Measurements from ENCODE around the gene HIPK3. TPM values are rescaled to one million over a fixed set of nuclear protein-coding genes. Genes with fewer than 3 reads are reported as not detected.

HIPK3 gene
- total RNA-seq, 1 experiment from 2014 or later = 51.4 TPM

DNA sequence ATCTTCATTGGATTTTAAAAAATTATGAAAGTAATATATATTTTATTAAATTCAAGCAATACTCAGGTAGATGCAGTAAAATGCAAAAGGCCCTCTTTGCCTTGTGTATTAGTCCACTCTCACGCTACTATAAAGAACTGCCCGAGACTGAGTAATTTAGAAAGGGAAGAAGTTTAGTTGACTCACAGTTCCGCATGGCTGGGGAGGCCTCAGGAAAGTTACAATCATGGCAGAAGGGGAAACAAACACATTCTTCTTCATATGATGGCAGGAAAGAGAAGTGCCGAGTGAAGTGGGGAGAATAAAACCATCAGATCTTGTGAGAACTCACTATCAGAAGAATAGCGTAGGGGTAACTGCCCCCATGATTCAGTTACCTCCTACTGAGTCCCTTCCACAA lies 130.8 kb downstream of the HIPK3 start:
- peaks cover 8% of the 10 kb centered on the region for H3K27me3 Mint-ChIP-seq (ENCODE audit: insufficient read depth, unreplicated experiment)
- no peaks in the 10 kb centered on the region for H3K4me1 Mint-ChIP-seq (ENCODE audit: insufficient read depth, unreplicated experiment)
- DNase-seq (ENCODE audit: unreplicated experiment) = no peak
- ChIA-PET POLR2A (no interaction called here), CTCF (interaction anchor here (0.6 kb wide), 1 partner anchor 20 kb away, joined by 3 read pairs; no protein-coding TSS in a partner anchor)
- H3K36me3 Mint-ChIP-seq (ENCODE audit: insufficient read depth, unreplicated experiment) = no peaks in the 10 kb centered on the region
- TF ChIP-seq, protein P1, sequence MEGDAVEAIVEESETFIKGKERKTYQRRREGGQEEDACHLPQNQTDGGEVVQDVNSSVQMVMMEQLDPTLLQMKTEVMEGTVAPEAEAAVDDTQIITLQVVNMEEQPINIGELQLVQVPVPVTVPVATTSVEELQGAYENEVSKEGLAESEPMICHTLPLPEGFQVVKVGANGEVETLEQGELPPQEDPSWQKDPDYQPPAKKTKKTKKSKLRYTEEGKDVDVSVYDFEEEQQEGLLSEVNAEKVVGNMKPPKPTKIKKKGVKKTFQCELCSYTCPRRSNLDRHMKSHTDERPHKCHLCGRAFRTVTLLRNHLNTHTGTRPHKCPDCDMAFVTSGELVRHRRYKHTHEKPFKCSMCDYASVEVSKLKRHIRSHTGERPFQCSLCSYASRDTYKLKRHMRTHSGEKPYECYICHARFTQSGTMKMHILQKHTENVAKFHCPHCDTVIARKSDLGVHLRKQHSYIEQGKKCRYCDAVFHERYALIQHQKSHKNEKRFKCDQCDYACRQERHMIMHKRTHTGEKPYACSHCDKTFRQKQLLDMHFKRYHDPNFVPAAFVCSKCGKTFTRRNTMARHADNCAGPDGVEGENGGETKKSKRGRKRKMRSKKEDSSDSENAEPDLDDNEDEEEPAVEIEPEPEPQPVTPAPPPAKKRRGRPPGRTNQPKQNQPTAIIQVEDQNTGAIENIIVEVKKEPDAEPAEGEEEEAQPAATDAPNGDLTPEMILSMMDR (IDR thresholded peaks at IDR 0.05; ENCODE audit: unreplicated experiment) = no peak
- H3K9me3 Mint-ChIP-seq (ENCODE audit: unreplicated experiment) = peaks cover 6% of the 10 kb centered on the region
- no peak overlapping the region for H3K4me3 Mint-ChIP-seq (ENCODE audit: unreplicated experiment)
- intact Hi-C loops (cut with micrococcal nuclease) = no loop called here
- BruUV-seq (replicated peaks) = no TSS peak
- H3K27ac Mint-ChIP-seq (ENCODE audit: low read depth, unreplicated experiment) = no peak overlapping the region

DNA sequence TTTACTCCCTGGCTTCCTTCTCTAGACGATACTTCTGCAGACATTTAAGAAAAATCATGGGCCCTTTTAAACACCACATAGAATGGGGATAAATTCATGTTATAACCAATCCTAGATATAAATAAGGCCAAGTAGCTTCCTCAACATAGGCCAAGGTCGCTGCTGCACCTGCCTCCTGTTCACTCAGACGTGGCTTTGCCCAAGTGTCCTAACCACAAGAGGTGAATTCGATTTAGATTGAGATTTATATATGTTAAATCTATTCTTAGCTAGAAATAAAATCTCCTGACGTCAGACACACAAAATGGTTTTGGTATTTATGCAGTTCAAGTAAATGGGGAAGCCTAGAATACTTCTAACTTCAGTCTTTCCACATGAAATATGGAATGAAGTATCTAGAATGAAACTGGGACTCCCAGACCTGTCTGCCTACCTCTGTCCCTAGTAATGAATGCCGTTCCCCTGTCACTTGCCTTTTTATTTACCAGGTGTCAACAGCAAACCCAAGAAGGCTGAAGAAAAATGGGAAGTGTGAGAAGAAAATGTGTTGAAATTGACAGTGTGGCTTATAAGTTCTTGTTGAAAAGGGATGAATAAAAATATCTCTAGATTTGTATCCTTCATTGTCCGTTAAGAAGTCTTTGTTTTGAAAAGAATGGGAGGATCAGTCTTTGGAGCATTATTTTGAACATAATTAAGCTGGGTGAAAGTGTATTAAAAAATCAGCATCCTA lies 131.8 kb downstream of the HIPK3 start:
- no peak overlapping the region for H3K27ac Mint-ChIP-seq (ENCODE audit: low read depth, unreplicated experiment)
- H3K27me3 Mint-ChIP-seq (ENCODE audit: insufficient read depth, unreplicated experiment) = peaks cover 8% of the 10 kb centered on the region
- DNase-seq (ENCODE audit: unreplicated experiment) = no peak
- peaks cover 6% of the 10 kb centered on the region for H3K9me3 Mint-ChIP-seq (ENCODE audit: unreplicated experiment)
- no TSS peak for BruUV-seq (replicated peaks)
- ChIA-PET POLR2A (interaction anchor here (0.6 to 0.9 kb wide), 2 partner anchors 15 to 301 kb away, joined by 3 read pairs; no protein-coding TSS in a partner anchor), CTCF (no interaction called here)
- no peak overlapping the region for H3K4me3 Mint-ChIP-seq (ENCODE audit: unreplicated experiment)
- H3K4me1 Mint-ChIP-seq (ENCODE audit: insufficient read depth, unreplicated experiment) = no peaks in the 10 kb centered on the region
- TF ChIP-seq, protein P1 (IDR thresholded peaks at IDR 0.05; ENCODE audit: unreplicated experiment) = no peak
- intact Hi-C loops (cut with micrococcal nuclease) = no loop called here
- no peaks in the 10 kb centered on the region for H3K36me3 Mint-ChIP-seq (ENCODE audit: insufficient read depth, unreplicated experiment)

DNA sequence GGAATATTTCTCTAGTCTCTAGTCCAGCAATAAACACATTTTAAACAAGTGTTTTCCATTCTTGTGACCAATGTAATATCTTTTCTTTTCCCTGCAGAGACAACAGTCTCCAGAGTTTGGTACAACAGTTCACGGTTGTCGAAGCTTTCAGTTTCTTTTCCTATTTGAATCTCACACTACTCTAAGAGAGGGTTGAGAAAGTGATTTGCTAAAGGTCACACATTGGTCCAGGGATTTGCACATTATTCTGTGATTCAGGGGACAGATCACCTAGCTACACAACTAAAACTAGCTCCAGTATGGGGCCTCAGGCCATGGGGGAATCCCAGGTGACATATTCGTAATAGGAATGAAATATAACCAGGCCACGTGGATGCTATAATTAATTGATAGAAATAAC lies 132.5 kb downstream of the HIPK3 start:
- Mint-ChIP-seq H3K4me1 (ENCODE audit: insufficient read depth, unreplicated experiment) (no peaks in the 10 kb centered on the region), H3K27me3 (ENCODE audit: insufficient read depth, unreplicated experiment) (peaks cover 8% of the 10 kb centered on the region), H3K36me3 (ENCODE audit: insufficient read depth, unreplicated experiment) (no peaks in the 10 kb centered on the region), H3K27ac (ENCODE audit: low read depth, unreplicated experiment) (no peak overlapping the region), H3K4me3 (ENCODE audit: unreplicated experiment) (no peak overlapping the region), H3K9me3 (ENCODE audit: unreplicated experiment) (peaks cover 6% of the 10 kb centered on the region)
- POLR2A ChIA-PET = no interaction called here
- no peak for DNase-seq (ENCODE audit: unreplicated experiment)
- no TSS peak for BruUV-seq (replicated peaks)
- CTCF ChIA-PET = interaction anchor here (0.5 kb wide), 1 partner anchor 22 kb away, joined by 3 read pairs; no protein-coding TSS in a partner anchor
- intact Hi-C loops (cut with micrococcal nuclease) = no loop called here
- TF ChIP-seq, protein P1 (IDR thresholded peaks at IDR 0.05; ENCODE audit: unreplicated experiment) = no peak

DNA sequence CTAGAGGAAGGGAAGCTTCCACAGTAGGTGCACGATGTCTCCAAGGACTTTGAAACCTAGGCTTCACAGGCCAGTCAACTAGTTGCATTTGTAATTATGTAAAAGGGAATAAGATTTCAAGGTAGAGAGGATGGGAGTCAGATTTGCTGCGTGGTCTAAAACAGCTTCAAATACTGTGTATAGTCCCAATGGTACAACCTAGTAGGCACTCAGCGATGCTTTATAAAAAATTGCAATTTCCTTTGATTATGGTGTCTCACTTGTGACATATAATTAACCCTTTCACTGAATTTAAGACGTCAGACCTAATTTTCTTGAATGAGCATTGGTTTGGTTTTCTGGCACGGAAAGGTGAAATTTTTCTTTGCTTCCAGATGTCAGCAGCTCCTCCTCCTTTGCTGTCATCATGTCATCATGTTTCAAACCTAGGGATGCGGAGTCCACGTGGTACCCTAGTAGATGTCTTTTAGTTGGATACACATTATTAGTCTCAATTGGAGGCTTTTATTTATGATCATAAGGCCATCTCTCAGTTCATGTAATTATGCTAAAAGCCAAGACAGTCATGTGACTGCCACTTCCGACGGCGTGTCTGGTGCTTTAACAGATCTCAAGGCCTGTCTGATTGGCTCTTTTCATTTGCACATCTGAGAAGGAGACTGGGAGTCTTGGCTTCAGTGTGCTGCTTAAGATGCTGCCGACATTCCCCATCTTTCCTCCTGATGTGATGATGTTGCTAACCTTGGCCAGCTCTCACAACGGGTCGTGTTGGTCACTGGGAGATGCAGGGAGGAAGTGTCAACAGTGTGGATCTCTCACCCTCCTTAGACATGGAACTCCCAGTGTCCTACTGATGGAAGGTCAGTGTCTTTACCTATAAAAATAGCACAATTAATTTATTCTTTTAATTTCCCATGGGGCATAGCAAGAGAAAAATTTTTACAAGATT lies 134.0 kb downstream of the HIPK3 start:
- H3K4me3 Mint-ChIP-seq (ENCODE audit: unreplicated experiment) = no peak overlapping the region
- intact Hi-C loops (cut with micrococcal nuclease) = no loop called here
- H3K4me1 Mint-ChIP-seq (ENCODE audit: insufficient read depth, unreplicated experiment) = no peaks in the 10 kb centered on the region
- H3K27ac Mint-ChIP-seq (ENCODE audit: low read depth, unreplicated experiment) = no peak overlapping the region
- H3K9me3 Mint-ChIP-seq (ENCODE audit: unreplicated experiment) = peaks cover 6% of the 10 kb centered on the region
- CTCF ChIA-PET = interaction anchor here (0.6 kb wide), 1 partner anchor 224 kb away, joined by 3 read pairs; no protein-coding TSS in a partner anchor
- no peak for DNase-seq (ENCODE audit: unreplicated experiment)
- no peaks in the 10 kb centered on the region for H3K36me3 Mint-ChIP-seq (ENCODE audit: insufficient read depth, unreplicated experiment)
- peaks cover 8% of the 10 kb centered on the region for H3K27me3 Mint-ChIP-seq (ENCODE audit: insufficient read depth, unreplicated experiment)
- POLR2A ChIA-PET = interaction anchor here (0.6 to 1.2 kb wide), 2 partner anchors 84 to 86 kb away, joined by 3 read pairs; no protein-coding TSS in a partner anchor
- TF ChIP-seq, protein P1 (IDR thresholded peaks at IDR 0.05; ENCODE audit: unreplicated experiment) = no peak
- BruUV-seq (replicated peaks) = no TSS peak
